HCT116 (cell line): Measurements from ENCODE around the gene RREB1. TPM values are rescaled to one million over a fixed set of nuclear protein-coding genes. Genes with fewer than 3 reads are reported as not detected.

Experiments
- ATAC-seq: fragments of 200-7000 bp; cut with Tn5 transposase; 2 replicates; pipeline ENCODE4 v1.9.1; 2020; ENCODE audit warnings: mild to moderate bottlenecking, moderate library complexity
- BruUV-seq: library from RNA; stranded (reverse); fragments of 400-500 nt; replicated peaks from 2 replicates; lab custom pipeline; 2021; lab: Mats Ljungman, UMichigan
- CTCF ChIA-PET: fragments of 300-600 bp; sonication (Branson Sonifier 250); formaldehyde crosslinking; loops from one replicate; lab custom pipeline; 2021; ENCODE audit warnings: antibody characterized with exemption; lab: Charles Lee
- POLR2A ChIA-PET: fragments of 300-600, 350-600 bp; sonication (Branson Sonifier 250); formaldehyde crosslinking; loops from one replicate; lab custom pipeline; 2021; ENCODE audit warnings: antibody characterized with exemption; lab: Charles Lee
- RAD21 ChIA-PET, 2 experiments: fragments of 300-600 bp; sonication (Branson Sonifier 250); formaldehyde crosslinking; loops; one replicate each; lab custom pipeline; 2023; ENCODE audit warnings: low total read pairs in 2 of 2; ENCODE audit not compliant: uncharacterized antibody in 2 of 2, unreplicated experiment in 2 of 2, low non-redundant PET in 1 of 2; lab: Charles Lee
- DNase-seq: peaks from one replicate; pipeline ENCODE4 v3.0.0-alpha.2; 2010; ENCODE audit warnings: low read depth, low spot score
- H2AFZ ChIP-seq: fragments of 200-600 bp; shearing (Covaris generic), sonication (generic); 2 replicates; pipeline ENCODE4 v1.6.1; 2017; ENCODE audit warnings: low read depth, mixed run types, mixed read lengths, antibody characterized with exemption, low read length; ENCODE audit not compliant: poor library complexity, severe bottlenecking
- H3K27ac ChIP-seq: 2 replicates; pipeline ENCODE4 v1.5.1; 2012; ENCODE audit warnings: low read depth, low read length
- H3K27me3 ChIP-seq: fragments of 200-600 bp; sonication (generic); 2 replicates; pipeline ENCODE4 v1.6.1; 2016; ENCODE audit warnings: mixed run types, low read length, mixed read lengths; ENCODE audit not compliant: insufficient read depth
- H3K36me3 ChIP-seq, 2 experiments: fragments of 200-500 bp in 1 of 2; fragments of 200-600 bp in 1 of 2; sonication (Bioruptor generic) in 1 of 2; sonication (generic) in 1 of 2; 2 replicates each; pipeline versions ENCODE4 v1.5.1 to v1.6.1; 2014 to 2016; ENCODE audit warnings: low read length in 2 of 2, inconsistent platforms in 1 of 2, mixed read lengths in 1 of 2, mixed run types in 1 of 2; ENCODE audit not compliant: insufficient read depth in 2 of 2, control insufficient read depth in 1 of 2
- H3K4me1 ChIP-seq, 2 experiments: fragments of 200-600 bp in 1 of 2; sonication (generic) in 1 of 2; 2 replicates each; pipeline versions ENCODE4 v1.5.1 to v1.6.1; 2012 to 2017; ENCODE audit warnings: low read length in 2 of 2, inconsistent platforms in 1 of 2, mild to moderate bottlenecking in 1 of 2, mixed read lengths in 1 of 2, mixed run types in 1 of 2, moderate library complexity in 1 of 2; ENCODE audit not compliant: insufficient read depth in 2 of 2, control insufficient read depth in 1 of 2
- H3K4me2 ChIP-seq: fragments of 200-600 bp; sonication (generic); 2 replicates; pipeline ENCODE4 v1.6.1; 2017; ENCODE audit warnings: mixed run types, low read length, mixed read lengths
- H3K4me3 ChIP-seq, 2 experiments: fragments of 200-600 bp in 1 of 2; sonication (generic) in 1 of 2; replicated peaks in 1 of 2; 2 replicates each; pipeline ENCODE4 v1.5.1; 2011 to 2016; ENCODE audit warnings: low read length in 2 of 2, control low read depth in 1 of 2, low read depth in 1 of 2, mild to moderate bottlenecking in 1 of 2, mixed read lengths in 1 of 2, mixed run types in 1 of 2
- H3K79me2 ChIP-seq: fragments of 200-600 bp; sonication (generic); 2 replicates; pipeline ENCODE4 v1.6.1; 2017; ENCODE audit warnings: mild to moderate bottlenecking, mixed run types, low read length, moderate library complexity, mixed read lengths; ENCODE audit not compliant: insufficient read depth
- H3K9ac ChIP-seq: fragments of 200-600 bp; sonication (generic); 2 replicates; pipeline ENCODE4 v1.6.1; 2016; ENCODE audit warnings: low read length, mixed read lengths
- H3K9me2 ChIP-seq: fragments of 200-600 bp; sonication (generic), shearing (Covaris generic); 2 replicates; pipeline ENCODE4 v1.6.1; 2017; ENCODE audit warnings: mixed run types, mild to moderate bottlenecking, moderate library complexity; ENCODE audit not compliant: insufficient read depth
- H3K9me3 ChIP-seq, 2 experiments: fragments of 200-500 bp in 1 of 2; fragments of 200-600 bp in 1 of 2; sonication (Bioruptor generic) in 1 of 2; sonication (generic) in 1 of 2; 2 replicates each; pipeline ENCODE4 v1.6.1; 2014 to 2017; ENCODE audit warnings: low read length in 2 of 2, mixed read lengths in 2 of 2, inconsistent platforms in 1 of 2, low read depth in 1 of 2, mild to moderate bottlenecking in 1 of 2, mixed run types in 1 of 2, moderate library complexity in 1 of 2; ENCODE audit not compliant: control insufficient read depth in 1 of 2, insufficient read depth in 1 of 2
- H4K20me1 ChIP-seq: fragments of 200-600 bp; sonication (generic), shearing (Covaris generic); 2 replicates; pipeline ENCODE4 v1.6.1; 2017; ENCODE audit warnings: mixed run types, mild to moderate bottlenecking, moderate library complexity; ENCODE audit not compliant: insufficient read depth
- EGR1 ChIP-seq: IDR thresholded peaks from 2 replicates; pipeline ENCODE4 v1.6.1; 2012; ENCODE audit warnings: low read depth
- ELF1 ChIP-seq: IDR thresholded peaks from 2 replicates; pipeline ENCODE4 v1.6.1; 2012; ENCODE audit warnings: low read depth, borderline replicate concordance
- EZH2 ChIP-seq: fragments of 200-600 bp; sonication (generic); IDR thresholded peaks from 2 replicates; pipeline ENCODE4 v1.6.1; 2017; ENCODE audit warnings: antibody characterized with exemption, mixed run types
- EZH2phosphoT487 ChIP-seq: fragments of 200-600 bp; IDR thresholded peaks from 2 replicates; pipeline ENCODE4 v1.6.1; 2018; ENCODE audit warnings: antibody characterized with exemption, borderline replicate concordance
- FOSL1 ChIP-seq: IDR thresholded peaks from 2 replicates; pipeline ENCODE4 v1.6.1; 2012; ENCODE audit warnings: low read depth
- JUND ChIP-seq: IDR thresholded peaks from 2 replicates; pipeline ENCODE4 v1.6.1; 2012
- POLR2A ChIP-seq: IDR thresholded peaks from 2 replicates; pipeline ENCODE4 v1.7.0; 2011; ENCODE audit warnings: borderline replicate concordance; ENCODE audit not compliant: insufficient read depth, insufficient read length; ENCODE audit errors: extremely low read depth
- REST ChIP-seq: IDR thresholded peaks from 2 replicates; pipeline ENCODE4 v1.6.1; 2012; ENCODE audit warnings: low read depth
- SP1 ChIP-seq: IDR thresholded peaks from 2 replicates; pipeline ENCODE4 v1.6.1; 2012; ENCODE audit warnings: low read depth
- SRF ChIP-seq: IDR thresholded peaks from 2 replicates; pipeline ENCODE4 v1.6.1; 2012; ENCODE audit warnings: low read depth
- YY1 ChIP-seq: IDR thresholded peaks from 2 replicates; pipeline ENCODE4 v1.6.1; 2011; ENCODE audit warnings: low read length, low read depth, moderate library complexity, mild to moderate bottlenecking; ENCODE audit not compliant: insufficient replicate concordance; ENCODE audit errors: extremely low read depth
- ZBTB33 ChIP-seq: IDR thresholded peaks from 2 replicates; pipeline ENCODE4 v1.6.1; 2011; ENCODE audit warnings: mild to moderate bottlenecking, low read length, moderate library complexity; ENCODE audit not compliant: insufficient replicate concordance; ENCODE audit errors: extremely low read depth
- ZNF274 ChIP-seq: fragments of 200-500 bp; sonication (Bioruptor generic); IDR thresholded peaks from 2 replicates; pipeline ENCODE4 v1.6.1; 2014; ENCODE audit warnings: mild to moderate bottlenecking, low read depth, low read length, inconsistent platforms
- intact Hi-C: fragments of 100-400 bp; cut with micrococcal nuclease; formaldehyde crosslinking; loops from 2 replicates; pipeline ENCODE4 v1.10.0; 2022
- total RNA-seq: library from RNA; stranded (reverse); gene quantifications from one replicate; pipeline ENCODE4 v1.2.1, GENCODE V29; 2021; ENCODE audit not compliant: unreplicated experiment
- TF ChIP-seq, protein P1 (sequence below), 3 experiments: fragments of 200-600 bp in 1 of 3; sonication (generic) in 1 of 3; IDR thresholded peaks in 2 of 3; conservative IDR thresholded peaks in 1 of 3; 2 replicates each; pipeline ENCODE4 v1.5.1; 2012 to 2017; ENCODE audit warnings: low read depth in 2 of 3, low read length in 2 of 3, antibody characterized with exemption in 1 of 3, borderline replicate concordance in 1 of 3, control low read depth in 1 of 3, mild to moderate bottlenecking in 1 of 3, mixed read lengths in 1 of 3, mixed run types in 1 of 3, moderate library complexity in 1 of 3; ENCODE audit not compliant: insufficient read depth in 1 of 3

The RREB1 gene
- total RNA-seq, 1 experiment from 2014 or later = 47.9 TPM

- ChIA-PET RAD21 (no interaction called here), POLR2A (no interaction called here), CTCF (no interaction called here)
- no peak overlapping the region for H3K4me2 ChIP-seq
- TF ChIP-seq YY1 (no peak), EZH2phosphoT487 (no peak), ELF1 (no peak), POLR2A (no peak), JUND (no peak)
- no peak overlapping the region for H2AFZ ChIP-seq
- no peak overlapping the region for H3K27ac ChIP-seq
- H3K27me3 ChIP-seq = no peaks in the 10 kb centered on the region
- ATAC-seq (no peak), DNase-seq (no peak)
- H3K36me3 ChIP-seq = no peaks in the 10 kb centered on the region
- H3K4me3 ChIP-seq = no peak overlapping the region
- no peaks in the 10 kb centered on the region for H3K4me1 ChIP-seq
- no peaks in the 10 kb centered on the region for H4K20me1 ChIP-seq
- H3K9ac ChIP-seq = no peak overlapping the region
- H3K79me2 ChIP-seq = no peaks in the 10 kb centered on the region
- H3K9me2 ChIP-seq = no peaks in the 10 kb centered on the region
- intact Hi-C loops = no loop called here
- no TSS peak for BruUV-seq
- no peaks in the 10 kb centered on the region for H3K9me3 ChIP-seq
Observed at GRCh38 chr6:7078856-7079255, 28.9 kb upstream of the RREB1 start.

DNA sequence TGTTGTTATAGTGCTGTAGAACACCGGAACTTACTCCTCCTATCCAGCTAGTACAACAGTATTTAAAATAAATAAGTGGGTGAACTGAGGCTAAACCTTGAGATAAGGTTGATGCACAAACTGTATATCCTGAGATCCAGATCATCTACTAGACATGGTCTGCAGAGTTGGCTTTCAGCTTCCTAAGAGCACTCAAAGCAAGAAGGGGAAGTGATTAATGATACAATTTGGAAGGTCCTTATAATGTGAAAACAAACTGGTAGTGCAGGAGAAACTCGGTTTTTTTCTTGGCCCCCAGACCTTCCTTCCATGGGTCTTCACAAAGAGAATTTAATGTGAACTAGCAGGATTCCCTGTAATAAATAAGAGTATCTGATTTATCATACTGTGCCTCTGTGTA lies 27.4 kb upstream of the RREB1 start:
- H3K36me3 ChIP-seq = no peaks in the 10 kb centered on the region
- no peak for DNase-seq
- H3K9ac ChIP-seq = no peak overlapping the region
- H3K9me2 ChIP-seq = no peaks in the 10 kb centered on the region
- no peaks in the 10 kb centered on the region for H4K20me1 ChIP-seq
- H3K4me3 ChIP-seq = no peak overlapping the region
- no peak for ATAC-seq
- H3K79me2 ChIP-seq = no peaks in the 10 kb centered on the region
- BruUV-seq = no TSS peak
- H3K4me2 ChIP-seq = no peak overlapping the region
- intact Hi-C loops = no loop called here
- H3K9me3 ChIP-seq = no peaks in the 10 kb centered on the region
- H2AFZ ChIP-seq = no peak overlapping the region
- CTCF ChIA-PET = no interaction called here
- POLR2A ChIA-PET = no interaction called here
- H3K27me3 ChIP-seq = no peaks in the 10 kb centered on the region
- H3K27ac ChIP-seq = no peak overlapping the region
- H3K4me1 ChIP-seq = no peaks in the 10 kb centered on the region
- RAD21 ChIA-PET = no interaction called here
- TF ChIP-seq, protein P1, sequence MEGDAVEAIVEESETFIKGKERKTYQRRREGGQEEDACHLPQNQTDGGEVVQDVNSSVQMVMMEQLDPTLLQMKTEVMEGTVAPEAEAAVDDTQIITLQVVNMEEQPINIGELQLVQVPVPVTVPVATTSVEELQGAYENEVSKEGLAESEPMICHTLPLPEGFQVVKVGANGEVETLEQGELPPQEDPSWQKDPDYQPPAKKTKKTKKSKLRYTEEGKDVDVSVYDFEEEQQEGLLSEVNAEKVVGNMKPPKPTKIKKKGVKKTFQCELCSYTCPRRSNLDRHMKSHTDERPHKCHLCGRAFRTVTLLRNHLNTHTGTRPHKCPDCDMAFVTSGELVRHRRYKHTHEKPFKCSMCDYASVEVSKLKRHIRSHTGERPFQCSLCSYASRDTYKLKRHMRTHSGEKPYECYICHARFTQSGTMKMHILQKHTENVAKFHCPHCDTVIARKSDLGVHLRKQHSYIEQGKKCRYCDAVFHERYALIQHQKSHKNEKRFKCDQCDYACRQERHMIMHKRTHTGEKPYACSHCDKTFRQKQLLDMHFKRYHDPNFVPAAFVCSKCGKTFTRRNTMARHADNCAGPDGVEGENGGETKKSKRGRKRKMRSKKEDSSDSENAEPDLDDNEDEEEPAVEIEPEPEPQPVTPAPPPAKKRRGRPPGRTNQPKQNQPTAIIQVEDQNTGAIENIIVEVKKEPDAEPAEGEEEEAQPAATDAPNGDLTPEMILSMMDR (IDR thresholded peaks at IDR 0.05 in 2 of 3, conservative IDR thresholded peaks at IDR 0.05 in 1 of 3; ENCODE audit: borderline replicate concordance in 1 of 3, insufficient read depth in 1 of 3, low read depth in 2 of 3, low read length in 2 of 3) = no peak
- no peak for TF ChIP-seq ZBTB33
- TF ChIP-seq JUND = no peak
- TF ChIP-seq EZH2 = no peak
- no peak for TF ChIP-seq SRF
- TF ChIP-seq ZNF274 = no peak
- no peak for TF ChIP-seq REST
- no peak for TF ChIP-seq EGR1
- TF ChIP-seq FOSL1 = no peak
- TF ChIP-seq SP1 = no peak
- no peak for TF ChIP-seq YY1
